Left cardiac atrium (tissue), 4 donors: ENCODE data around the gene CHRNE. TPM values are rescaled to one million over a fixed set of nuclear protein-coding genes. Genes with fewer than 3 reads are reported as not detected.
"Not testable (repeated sequence)": the region's sequence is repeated elsewhere in the genome, so short reads cannot be mapped to it uniquely, and the experiment has no call there.

Experiments used
- ATAC-seq, 2 donors: fragments of 200-7000 bp; cut with Tn5 transposase; one replicate each; pipeline ENCODE4 v1.9.1; 2020; ENCODE audit warnings: mild to moderate bottlenecking in 2 of 2, moderate library complexity in 2 of 2
- DNase-seq: peaks from one replicate; pipeline ENCODE4 v3.0.0-alpha.2; 2020
- intact Hi-C, 2 donors: fragments of 100-400 bp; cut with DNase I; formaldehyde crosslinking; loops; one replicate each; pipeline versions ENCODE4 v1.14.1 to v1.15.1; 2022 to 2023
- total RNA-seq, 2 donors: library from RNA; stranded (reverse); fragmentation: NEBNext Ultra II Directional; extraction: Animal tissue kit (Norgen Biotek cat#: 25700); gene quantifications; one replicate each; pipeline ENCODE4 v1.2.1, GENCODE V29; 2021
- donor health status: DM: no; HTN: yes; CAD: no.
- donor health status: DM: no; HTN: yes; CAD: no; lungs with severe emphysema.
- donor health status: DM: yes; HTN: yes; CAD: no.
- donor health status: Dilated cardiomyopathy.

The CHRNE gene
- total RNA-seq, 2 donors from 2014 or later: 36.8 to 118 TPM

DNA sequence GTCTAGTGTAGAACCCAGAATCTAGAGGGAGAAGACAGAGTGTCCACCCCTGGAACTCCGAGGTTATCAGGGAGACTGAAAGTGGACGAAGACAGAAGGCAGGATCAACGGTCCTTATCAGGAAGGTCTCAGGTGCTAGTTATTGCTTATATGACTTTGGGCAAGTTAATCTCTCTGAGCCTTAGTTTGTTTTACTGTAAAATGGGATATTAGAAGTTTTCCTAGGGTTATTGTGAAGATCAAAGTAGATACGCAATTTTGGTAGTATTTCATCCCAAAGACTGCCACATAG, 38.4 kb upstream of the CHRNE start:
- DNase-seq: no peak
- intact Hi-C loops: no loop called here
- ATAC-seq: no peak

DNA sequence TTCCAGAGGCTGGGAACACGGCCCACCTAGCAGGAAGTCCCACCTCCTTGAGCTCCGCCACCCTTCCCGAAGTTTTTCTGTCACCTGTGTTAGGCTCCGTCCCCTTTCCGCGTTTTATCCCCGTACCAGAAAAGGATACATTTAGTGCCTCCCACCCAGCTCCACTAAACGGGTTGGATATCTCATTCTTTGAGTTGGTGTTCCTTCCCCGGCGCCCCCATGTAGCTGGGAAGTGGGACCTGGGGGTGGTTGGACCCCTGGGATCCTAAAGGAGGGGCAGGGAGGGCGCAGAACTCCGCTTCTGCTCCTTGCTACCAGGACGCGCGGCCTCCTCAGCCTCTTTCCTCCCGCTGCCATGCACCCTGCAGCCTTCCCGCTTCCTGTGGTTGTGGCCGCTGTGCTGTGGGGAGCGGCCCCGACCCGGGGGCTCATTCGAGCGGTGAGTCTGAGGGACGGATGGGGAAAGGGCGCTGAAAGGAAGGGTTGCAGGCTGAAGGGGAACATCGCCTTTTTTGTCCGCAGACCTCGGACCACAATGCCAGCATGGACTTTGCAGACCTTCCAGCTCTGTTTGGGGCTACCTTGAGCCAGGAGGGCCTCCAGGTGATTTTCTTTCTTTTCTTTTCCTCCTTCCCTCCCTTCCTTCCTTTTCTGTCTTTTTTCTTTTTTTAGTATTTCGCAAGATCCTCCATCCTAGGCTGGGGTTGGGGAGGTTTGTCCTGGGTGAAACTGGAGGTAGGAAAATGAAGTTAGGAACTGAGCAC, 37.8 kb upstream of the CHRNE start:
- intact Hi-C loops: no loop called here
- DNase-seq (peak; percentile 85), ATAC-seq (peak; percentile 69 to 70)

DNA sequence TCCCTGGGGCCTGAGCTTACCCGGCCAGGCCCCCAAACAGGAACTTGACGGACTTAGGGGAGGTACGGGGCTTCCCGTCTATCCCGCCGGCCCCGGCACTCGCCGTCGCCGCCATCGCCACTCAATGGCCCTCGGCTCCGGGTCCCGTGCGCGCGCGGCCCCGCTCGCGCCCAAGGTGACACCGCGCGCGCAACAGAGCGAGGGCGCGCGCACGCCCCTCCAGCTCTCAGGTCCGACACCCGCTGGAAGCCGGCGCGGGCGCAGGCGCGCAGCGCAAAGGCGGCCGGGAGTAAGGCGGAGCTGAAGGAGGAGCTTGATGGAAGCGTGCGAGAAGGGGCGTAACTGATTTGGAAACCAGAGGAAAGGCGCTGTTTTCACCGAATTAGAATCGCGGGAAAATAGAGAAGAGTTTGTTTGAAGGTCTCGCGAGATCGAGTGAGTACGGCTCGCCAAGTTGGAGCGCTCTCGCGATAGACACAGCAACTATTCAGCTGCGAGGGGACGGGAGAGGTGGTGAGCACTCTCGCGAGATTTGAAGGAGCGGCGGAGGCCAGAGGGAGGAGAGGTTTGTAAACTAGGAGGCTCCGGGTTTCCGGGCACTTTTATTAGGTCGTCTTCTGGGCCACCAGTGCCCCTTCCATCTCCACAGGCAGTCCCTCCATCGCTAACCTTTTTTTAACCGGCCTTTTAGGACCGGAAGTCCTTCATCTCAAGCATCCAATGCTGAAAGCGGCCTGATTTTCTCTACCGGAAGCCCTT, 37.1 kb upstream of the CHRNE start, which contains the start of the genes RNF167 and SLC25A11:
Gene RNF167, plus strand, starts transcription at position 473 of the 759 bp plus-strand sequence. CDS start 642 bp downstream, outside the sequence.
Gene SLC25A11, minus strand, starts transcription at position 251 of the 759 bp plus-strand sequence. Its CDS starts 136 bp downstream, at position 115.
- intact Hi-C loops: no loop called here
- peak; percentile 96 for DNase-seq
- ATAC-seq: peak; percentile 93 to 94

DNA sequence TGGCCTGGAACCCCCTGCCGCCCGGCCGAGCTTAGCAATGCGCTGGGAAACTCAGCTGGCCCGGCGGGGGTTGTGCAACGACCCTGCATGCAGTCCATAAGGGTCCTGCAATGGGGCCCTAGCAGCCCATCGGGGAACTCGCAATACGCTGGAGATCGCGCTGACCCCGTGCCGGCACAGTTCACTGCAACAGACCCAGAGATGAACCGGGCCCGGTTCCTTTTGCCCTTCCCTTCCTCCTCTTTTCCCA, 36.6 kb upstream of the CHRNE start:
- ATAC-seq (no peak), DNase-seq (peak; percentile 53)
- intact Hi-C loops: no loop called here

DNA sequence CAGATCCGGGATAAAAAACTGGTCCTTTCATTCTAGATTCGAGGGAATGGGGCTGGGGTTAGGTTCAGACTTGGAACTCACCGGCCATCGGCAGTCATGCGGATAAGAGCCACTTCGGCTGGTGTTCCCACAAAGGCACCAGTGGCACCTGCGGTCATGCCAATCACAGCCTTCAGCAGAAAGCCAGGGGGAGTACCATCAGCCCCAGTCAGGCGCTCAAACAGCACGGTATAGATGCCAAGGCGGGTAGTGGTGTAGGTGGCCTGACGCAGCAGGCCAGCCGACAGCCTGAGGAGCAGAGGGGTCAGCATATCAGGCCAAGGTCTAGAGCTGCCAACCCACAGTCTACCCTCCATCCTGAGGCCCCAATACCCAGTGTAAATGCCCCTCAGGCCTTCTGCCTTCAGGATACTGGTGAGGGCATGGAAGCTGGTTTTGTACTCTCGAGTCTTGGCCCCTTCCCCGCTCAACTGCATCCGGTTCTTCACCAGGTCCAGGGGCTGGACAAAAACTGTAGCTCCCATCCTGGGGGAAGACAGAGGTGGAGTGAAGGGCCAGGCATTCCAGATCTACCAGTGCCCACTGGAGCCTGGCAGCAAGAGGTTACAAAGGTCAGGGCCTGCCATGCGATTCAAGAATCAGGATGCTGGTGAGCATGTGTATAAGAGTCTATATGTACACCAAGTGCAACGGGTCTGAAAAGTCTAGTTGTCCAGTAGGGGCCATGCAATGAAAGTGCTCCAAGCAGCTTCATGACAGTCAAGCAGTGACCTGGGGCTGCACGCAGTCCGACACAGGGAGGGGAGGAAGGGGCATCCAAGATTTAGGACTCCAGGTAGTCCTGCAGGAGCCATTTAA, 36.0 kb upstream of the CHRNE start:
- no peak for ATAC-seq

DNA sequence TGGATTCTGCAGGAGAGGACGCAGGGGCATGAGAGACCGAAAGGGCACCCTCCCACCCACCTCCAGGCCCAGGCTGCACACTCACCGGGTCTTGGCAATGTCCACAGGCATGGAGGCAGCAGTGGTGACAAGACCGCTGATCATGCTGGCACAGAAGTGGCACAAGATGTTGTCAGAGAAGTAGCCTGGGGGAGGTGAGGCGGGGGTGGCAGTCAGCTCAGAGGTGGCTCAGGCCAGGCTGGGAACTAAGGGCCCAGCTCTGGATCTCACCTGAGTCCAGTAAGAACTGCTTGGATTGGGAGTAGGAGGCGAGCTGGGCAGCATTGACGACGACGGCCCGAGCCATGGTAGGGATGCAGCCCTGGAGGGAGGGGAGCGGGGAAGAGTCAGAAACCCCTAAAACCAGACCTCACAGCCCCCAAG, 35.2 kb upstream of the CHRNE start:
- intact Hi-C loops: no loop called here
- ATAC-seq: no peak
- DNase-seq: no peak

More for the DNA sequence above, 36.0 kb upstream of the CHRNE start:
- DNase-seq: no peak
- intact Hi-C loops: no loop called here

DNA sequence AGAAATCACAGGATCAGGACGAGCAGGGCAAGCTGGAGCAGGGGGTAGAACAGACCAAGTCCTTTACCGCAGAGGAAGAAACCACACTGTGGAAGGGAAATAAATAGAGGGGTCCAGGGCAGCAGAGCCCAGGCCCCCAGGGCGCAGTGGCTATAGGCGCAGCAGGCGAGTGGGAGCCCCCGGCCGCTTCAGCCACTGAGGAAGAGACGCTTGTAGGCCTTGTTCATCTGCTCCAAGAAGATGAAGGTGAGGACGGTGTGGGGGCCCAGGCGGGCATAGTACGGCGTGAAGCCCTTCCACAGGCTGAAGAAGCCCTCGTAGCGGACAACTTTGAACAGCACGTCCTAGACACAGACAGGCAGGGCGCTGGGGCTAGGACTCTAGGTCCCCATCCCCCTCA, 34.7 kb upstream of the CHRNE start:
- DNase-seq (no peak), ATAC-seq (no peak)
- intact Hi-C loops: no loop called here

DNA sequence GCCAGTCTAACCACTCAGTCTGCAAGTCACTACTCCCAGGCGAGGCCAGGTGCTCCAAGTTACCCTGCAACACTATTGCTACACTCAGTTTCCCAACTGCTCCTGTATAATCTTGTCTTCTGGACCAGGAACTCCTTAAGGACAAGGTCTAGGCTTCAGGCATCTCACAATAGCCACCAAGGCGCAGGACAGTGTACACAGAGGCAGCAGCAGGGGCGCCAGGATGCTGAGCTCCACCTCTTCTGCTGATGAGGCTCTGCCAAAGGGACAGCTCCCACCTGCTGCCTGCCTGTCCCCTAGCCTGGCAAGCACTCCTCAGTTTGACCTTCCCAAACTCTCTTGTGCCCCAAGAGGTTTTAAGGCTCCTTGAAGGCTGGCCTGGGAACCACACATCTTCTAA, 33.5 kb upstream of the CHRNE start:
- DNase-seq (no peak), ATAC-seq (no peak)
- intact Hi-C loops: no loop called here

DNA sequence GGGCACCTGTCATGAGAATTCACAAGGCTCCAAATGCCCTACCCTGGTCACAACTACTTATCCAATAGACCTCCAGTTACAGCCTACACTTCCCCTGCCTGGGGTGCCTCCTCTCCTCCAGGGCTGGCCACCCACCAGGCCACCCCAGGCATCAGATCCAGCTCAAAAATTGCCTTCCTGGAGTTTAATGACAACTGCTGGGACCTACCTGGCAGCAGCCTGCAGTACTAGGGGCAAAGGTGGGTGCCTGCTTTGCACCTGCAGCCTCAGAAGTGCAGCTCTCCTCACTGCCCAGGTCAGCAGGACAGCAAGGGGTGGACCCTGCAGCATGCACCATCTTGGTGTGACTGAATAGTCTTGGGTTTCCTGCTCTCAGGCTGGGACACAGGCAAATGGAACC, 32.8 kb upstream of the CHRNE start:
- ATAC-seq: no peak
- DNase-seq: no peak
- intact Hi-C loops: no loop called here

DNA sequence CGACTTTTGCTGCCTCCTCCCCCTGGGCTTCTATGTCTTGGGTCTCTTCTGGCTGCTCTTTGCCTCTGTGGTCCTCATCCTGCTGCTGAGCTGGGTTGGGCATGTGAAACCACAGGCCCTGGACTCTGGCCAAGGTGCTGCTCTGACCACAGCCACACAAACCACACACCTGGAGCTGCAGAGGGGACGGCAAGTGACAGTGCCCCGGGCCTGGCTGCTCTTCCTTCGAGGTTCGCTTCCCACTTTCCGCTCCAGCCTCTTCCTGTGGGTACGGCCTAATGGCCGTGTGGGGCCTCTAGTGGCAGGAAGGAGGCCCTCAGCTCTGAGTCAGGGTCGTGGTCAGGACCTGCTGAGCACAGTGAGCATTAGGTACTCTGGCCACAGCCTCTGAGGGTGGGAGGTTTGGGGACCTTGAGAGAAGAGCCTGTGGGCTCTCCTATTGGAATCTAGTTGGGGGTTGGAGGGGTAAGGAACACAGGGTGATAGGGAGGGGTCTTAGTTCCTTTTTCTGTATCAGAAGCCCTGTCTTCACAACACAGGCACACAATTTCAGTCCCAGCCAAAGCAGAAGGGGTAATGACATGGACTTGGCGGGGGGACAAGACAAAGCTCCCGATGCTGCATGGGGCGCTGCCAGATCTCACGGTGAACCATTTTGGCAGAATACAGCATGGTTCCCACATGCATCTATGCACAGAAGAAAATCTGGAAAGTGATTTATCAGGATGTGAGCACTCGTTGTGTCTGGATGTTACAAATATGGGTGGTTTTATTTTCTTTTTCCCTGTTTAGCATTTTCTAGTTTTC, 31.5 kb upstream of the CHRNE start:
- DNase-seq (no peak), ATAC-seq (peak; percentile 38 to 55)
- intact Hi-C loops: no loop called here

DNA sequence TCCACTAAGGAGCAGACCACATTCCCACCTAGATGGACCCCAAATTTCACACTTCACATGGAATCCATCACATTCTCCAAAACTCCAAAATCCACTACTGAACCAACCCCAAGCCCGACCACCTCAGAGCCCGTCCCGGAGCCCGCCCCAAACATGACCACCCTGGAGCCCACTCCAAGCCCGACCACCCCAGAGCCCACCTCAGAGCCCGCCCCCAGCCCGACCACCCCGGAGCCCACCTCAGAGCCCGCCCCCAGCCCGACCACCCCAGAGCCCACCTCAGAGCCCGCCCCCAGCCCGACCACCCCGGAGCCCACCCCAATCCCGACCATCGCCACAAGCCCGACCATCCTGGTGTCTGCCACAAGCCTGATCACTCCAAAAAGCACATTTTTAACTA, 30.7 kb upstream of the CHRNE start:
- DNase-seq: no peak
- intact Hi-C loops: no loop called here

DNA sequence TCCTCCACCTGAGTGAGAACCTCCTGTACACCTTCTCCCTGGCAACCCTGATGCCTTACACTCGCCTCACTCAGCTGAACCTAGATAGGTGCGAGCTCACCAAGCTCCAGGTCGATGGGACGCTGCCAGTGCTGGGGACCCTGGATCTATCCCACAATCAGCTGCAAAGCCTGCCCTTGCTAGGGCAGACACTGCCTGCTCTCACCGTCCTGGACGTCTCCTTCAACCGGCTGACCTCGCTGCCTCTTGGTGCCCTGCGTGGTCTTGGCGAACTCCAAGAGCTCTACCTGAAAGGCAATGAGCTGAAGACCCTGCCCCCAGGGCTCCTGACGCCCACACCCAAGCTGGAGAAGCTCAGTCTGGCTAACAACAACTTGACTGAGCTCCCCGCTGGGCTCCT, 29.9 kb upstream of the CHRNE start:
- ATAC-seq (no peak), DNase-seq (no peak)
- intact Hi-C loops: no loop called here

More for the DNA sequence above, 30.7 kb upstream of the CHRNE start:
- ATAC-seq: no peak

DNA sequence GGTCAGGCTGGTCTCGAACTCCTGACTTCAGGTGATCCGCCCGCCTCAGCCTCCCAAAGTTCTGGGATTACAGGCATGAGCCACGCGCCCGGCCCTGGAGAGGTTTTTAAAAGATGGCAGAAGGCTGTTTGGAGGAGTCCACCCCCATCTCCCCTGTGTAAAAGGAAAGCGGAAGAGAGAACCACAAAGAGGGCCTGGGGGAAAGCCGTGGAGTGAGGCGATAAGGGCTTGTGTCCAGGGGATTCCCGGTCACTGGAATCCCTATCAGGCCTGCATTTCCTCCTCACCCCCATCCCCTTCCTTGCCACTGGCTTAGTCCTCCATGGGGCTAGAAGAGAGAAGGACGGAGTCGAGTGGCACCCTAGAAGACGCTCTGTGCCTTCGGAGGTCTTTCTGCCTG, 29.1 kb upstream of the CHRNE start, which contains the start of gene GP1BA:
Gene GP1BA, plus strand, starts transcription at position 315 of the 400 bp plus-strand sequence. CDS start 328 bp downstream, outside the sequence.
- ATAC-seq (no peak), DNase-seq (no peak)
- intact Hi-C loops: no loop called here

DNA sequence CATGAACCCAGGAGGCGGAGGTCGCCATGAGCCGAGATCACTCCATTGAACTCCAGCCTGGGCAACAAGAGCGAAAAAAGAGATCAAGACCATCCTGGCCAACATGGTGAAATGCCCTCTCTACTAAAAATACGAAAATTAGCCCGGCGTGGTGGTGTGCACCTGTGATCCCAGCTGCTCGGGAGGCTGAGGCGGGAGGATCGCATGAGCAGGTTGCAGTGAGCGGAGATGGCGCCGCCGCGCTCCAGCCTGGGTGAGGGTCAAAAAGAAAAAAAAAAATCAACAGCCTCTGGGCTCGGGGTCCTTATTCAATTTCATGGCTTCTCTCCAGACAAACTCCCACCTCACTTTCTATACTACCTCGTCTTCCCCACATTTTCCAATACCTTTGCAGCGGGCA, 26.0 kb upstream of the CHRNE start:
- intact Hi-C loops: no loop called here
- no peak for ATAC-seq

DNA sequence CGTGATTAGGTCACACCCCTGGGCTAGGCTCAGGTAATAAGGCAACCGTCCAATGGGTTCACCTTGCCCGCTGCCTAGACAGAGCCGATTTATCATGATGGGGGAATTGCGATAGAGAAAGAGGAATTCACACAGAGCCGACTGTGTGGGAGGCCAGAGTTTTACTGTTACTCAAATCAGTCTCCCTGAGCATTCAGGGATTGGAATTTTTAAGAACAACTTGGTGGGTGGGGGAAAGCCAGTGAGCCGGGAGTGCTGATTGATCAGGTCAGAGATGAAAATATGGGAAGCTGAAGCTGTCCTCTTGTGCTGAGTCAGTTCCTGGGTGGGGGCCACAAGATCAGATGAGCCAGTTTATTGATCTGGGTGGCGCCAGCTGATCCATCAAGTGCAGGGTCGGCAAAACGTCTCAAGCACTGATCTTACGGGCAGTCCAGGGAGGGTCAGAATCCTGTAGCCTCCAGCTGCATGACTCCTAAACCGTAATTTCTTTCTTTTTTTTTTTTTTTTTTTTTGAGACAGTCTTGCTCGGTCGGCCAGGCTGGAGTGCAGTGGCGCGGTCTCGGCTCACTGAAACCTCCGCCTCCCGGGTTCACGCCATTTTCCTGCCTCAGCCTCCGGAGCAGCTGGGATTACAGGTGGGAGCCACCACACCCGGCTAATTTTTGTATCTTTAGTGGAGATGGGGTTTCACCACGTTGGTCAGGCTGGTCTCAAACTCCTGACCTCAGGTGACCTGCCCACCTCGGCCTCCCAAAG, 23.9 kb upstream of the CHRNE start:
- DNase-seq, ATAC-seq, intact Hi-C loops: not testable (repeated sequence)

More for the DNA sequence above, 26.0 kb upstream of the CHRNE start:
- no peak for DNase-seq

DNA sequence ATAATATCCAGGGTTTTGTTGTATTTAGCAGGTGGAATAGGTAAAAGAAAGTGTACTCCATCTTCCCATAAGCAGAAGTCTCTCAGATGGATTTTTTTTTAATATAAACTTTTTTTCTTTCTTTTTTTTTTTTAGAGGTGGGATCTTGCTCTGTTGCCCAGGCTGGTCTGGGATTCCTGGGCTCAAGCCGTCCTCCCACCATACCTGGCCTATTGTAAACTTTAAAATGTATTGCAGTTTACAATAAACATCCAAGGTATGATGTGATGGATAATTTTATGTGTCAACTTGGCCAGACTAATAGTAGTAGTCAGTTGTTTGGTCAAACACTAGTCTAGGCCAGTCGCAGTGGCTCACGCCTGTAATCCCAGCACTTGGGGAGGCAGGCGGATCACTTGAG, 18.4 kb upstream of the CHRNE start:
- ATAC-seq: no peak
- intact Hi-C loops: no loop called here
- no peak for DNase-seq

DNA sequence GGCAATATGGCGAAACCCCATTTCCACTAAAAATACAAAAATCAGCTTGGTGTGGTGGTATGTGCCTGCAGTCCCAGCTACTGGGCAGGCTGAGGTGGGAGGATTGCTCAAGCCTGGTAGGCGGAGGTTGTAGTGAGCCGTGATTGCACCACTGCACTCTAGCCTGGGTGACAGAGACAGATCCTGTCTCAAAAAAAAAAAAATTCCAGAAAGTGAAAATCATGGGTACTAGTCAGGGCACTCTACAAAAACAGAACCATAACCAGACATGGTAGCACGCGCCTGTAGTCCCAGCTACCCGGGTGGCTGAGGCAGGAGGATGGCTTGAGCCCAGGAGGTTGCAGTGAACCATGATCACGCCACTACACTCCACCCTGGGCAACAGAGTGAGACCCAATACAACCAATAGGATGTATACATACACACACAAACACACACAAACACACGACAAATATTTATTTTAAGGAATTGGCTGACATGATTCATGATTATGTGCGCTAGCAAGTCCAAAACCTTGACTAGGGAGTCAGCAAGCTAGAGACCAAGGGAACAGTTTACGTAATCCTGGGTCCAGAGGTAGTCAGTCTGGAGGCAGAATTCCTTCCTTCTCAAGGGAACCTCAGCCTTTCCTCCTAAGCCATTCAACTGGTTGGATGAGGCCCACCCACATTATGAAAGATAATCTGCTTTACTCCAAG, 17.6 kb upstream of the CHRNE start:
- DNase-seq (no peak), ATAC-seq (peak; percentile 12 to 30)
- intact Hi-C loops: no loop called here
